Hepatocyte (in vitro differentiated cells): Measurements from ENCODE around the gene PPBP. TPM values are rescaled to one million over a fixed set of nuclear protein-coding genes. Genes with fewer than 3 reads are reported as not detected.

Source experiments
- DNase-seq: peaks from one replicate; pipeline ENCODE4 v3.0.0-alpha.2; 2016; ENCODE audit warnings: low spot score
- H2AFZ ChIP-seq: fragments of 200-600 bp; sonication (generic); 2 replicates; pipeline ENCODE4 v1.6.0; 2016; ENCODE audit warnings: antibody characterized with exemption, mild to moderate bottlenecking
- H3K27ac ChIP-seq: fragments of 200-600 bp; sonication (generic); 2 replicates; pipeline ENCODE4 v1.5.1; 2016; ENCODE audit warnings: mild to moderate bottlenecking
- H3K27me3 ChIP-seq: fragments of 200-600 bp; sonication (generic); 2 replicates; pipeline ENCODE4 v1.6.1; 2016
- H3K36me3 ChIP-seq: fragments of 200-600 bp; sonication (generic); replicated peaks from 2 replicates; pipeline ENCODE4 v1.5.1; 2016; ENCODE audit warnings: low read depth; ENCODE audit not compliant: insufficient read depth
- H3K4me1 ChIP-seq: fragments of 200-600 bp; sonication (generic); 2 replicates; pipeline ENCODE4 v1.5.1; 2016; ENCODE audit warnings: mild to moderate bottlenecking, moderate library complexity; ENCODE audit not compliant: insufficient read depth
- H3K4me2 ChIP-seq: fragments of 200-600 bp; sonication (generic); 2 replicates; pipeline ENCODE4 v1.6.0; 2016
- H3K4me3 ChIP-seq: fragments of 200-600 bp; sonication (generic); 2 replicates; pipeline ENCODE4 v1.5.1; 2016; ENCODE audit warnings: mild to moderate bottlenecking
- H3K79me2 ChIP-seq: fragments of 200-600 bp; sonication (generic); 2 replicates; pipeline ENCODE4 v1.6.0; 2017; ENCODE audit warnings: mild to moderate bottlenecking
- H3K9me2 ChIP-seq: fragments of 200-600 bp; sonication (generic); replicated peaks from 2 replicates; pipeline ENCODE4 v1.6.0; 2017; ENCODE audit warnings: mild to moderate bottlenecking; ENCODE audit not compliant: insufficient read depth
- H3K9me3 ChIP-seq: fragments of 200-600 bp; sonication (generic); 2 replicates; pipeline ENCODE4 v1.5.1; 2016; ENCODE audit warnings: low read depth, mild to moderate bottlenecking
- H4K20me1 ChIP-seq: fragments of 200-600 bp; sonication (generic); 2 replicates; pipeline ENCODE4 v1.6.0; 2016; ENCODE audit warnings: mild to moderate bottlenecking; ENCODE audit not compliant: insufficient read depth, poor library complexity, severe bottlenecking
- CTCF ChIP-seq: fragments of 200-600 bp; sonication (generic); IDR thresholded peaks from 2 replicates; pipeline ENCODE4 v1.5.1; 2016; ENCODE audit warnings: antibody characterized with exemption, mild to moderate bottlenecking; ENCODE audit not compliant: poor library complexity
- EZH2 ChIP-seq: fragments of 200-600 bp; sonication (generic); IDR thresholded peaks from 2 replicates; pipeline ENCODE4 v1.6.1; 2016; ENCODE audit warnings: antibody characterized with exemption, mild to moderate bottlenecking, borderline replicate concordance
- EZH2phosphoT487 ChIP-seq: fragments of 200-600 bp; sonication (generic); IDR thresholded peaks from one replicate; pipeline ENCODE4 v1.6.1; 2018; ENCODE audit warnings: antibody characterized with exemption, mild to moderate bottlenecking, low read depth, moderate library complexity; ENCODE audit not compliant: unreplicated experiment, severe bottlenecking
- WGBS: methylation state at CpG from one replicate; pipeline ENCODE4 v1.1.6; 2016; ENCODE audit warnings: low lambda C conversion rate; ENCODE audit errors: missing lambda C conversion rate; 5-methylcytosine and 5-hydroxymethylcytosine counted together
- polyA plus RNA-seq: library from polyadenylated mRNA; unstranded; fragments of >200 nt; fragmentation: Nextera tagmentation; extraction: Ambion mirVana; gene quantifications from 2 replicates; pipeline ENCODE4 v1.2.1, GENCODE V29; 2016
- total RNA-seq: library from RNA; depleted of rRNA; stranded (reverse); fragments of >200 nt; gene quantifications from 2 replicates; pipeline ENCODE4 v1.2.3, GENCODE V29; 2014

The PPBP gene
- total and polyA plus RNA-seq, 2 experiments from 2014 or later, result 1.2 TPM; not detected in 1

DNA sequence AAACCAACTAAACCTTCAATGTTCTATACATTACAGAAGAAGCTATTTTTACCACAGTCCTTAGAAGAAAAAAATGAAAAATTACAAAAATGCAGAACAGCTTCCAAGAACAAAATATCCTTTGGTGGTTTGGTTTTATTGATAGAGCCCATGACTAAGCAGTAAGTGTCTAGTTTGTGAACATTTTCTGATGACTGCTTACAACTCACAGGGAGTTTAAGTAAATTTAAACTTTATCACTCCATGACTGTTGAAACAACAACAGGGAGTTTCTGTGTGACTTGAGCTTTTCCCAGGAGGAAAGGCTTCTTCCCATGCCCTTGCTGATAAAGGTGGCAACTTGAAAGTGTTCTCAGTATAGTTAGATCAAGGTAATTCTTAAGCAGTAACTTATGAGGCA, 9.1 kb downstream of the PPBP start:
- peak; percentile 26 for DNase-seq
- H3K9me2 ChIP-seq, result no peaks in the 10 kb centered on the region
- no peaks in the 10 kb centered on the region for H3K79me2 ChIP-seq
- H3K4me2 ChIP-seq, result peak overlapping the region; percentile 2
- H3K27ac ChIP-seq, result peak overlapping the region; percentile 2
- no peaks in the 10 kb centered on the region for H3K27me3 ChIP-seq
- H3K4me3 ChIP-seq, result no peak overlapping the region
- H3K4me1 ChIP-seq, result no peaks in the 10 kb centered on the region
- H3K9me3 ChIP-seq, result no peaks in the 10 kb centered on the region
- no peaks in the 10 kb centered on the region for H4K20me1 ChIP-seq
- TF ChIP-seq CTCF (no peak), EZH2phosphoT487 (no peak), EZH2 (no peak)
- no peak overlapping the region for H2AFZ ChIP-seq
- H3K36me3 ChIP-seq, result no peaks in the 10 kb centered on the region

GRCh38 chr4:73976716-73977115, 11.3 kb downstream of the PPBP start:
- no peaks in the 10 kb centered on the region for H3K4me1 ChIP-seq
- no peak overlapping the region for H3K4me2 ChIP-seq
- H3K27ac ChIP-seq, result no peak overlapping the region
- DNase-seq, result no peak
- no peaks in the 10 kb centered on the region for H3K36me3 ChIP-seq
- TF ChIP-seq EZH2 (no peak), CTCF (no peak), EZH2phosphoT487 (no peak)
- H4K20me1 ChIP-seq, result no peaks in the 10 kb centered on the region
- no peaks in the 10 kb centered on the region for H3K9me3 ChIP-seq
- no peaks in the 10 kb centered on the region for H3K27me3 ChIP-seq
- 72% methylated on average over 4 of the region's 4 CpGs for WGBS
- H3K9me2 ChIP-seq, result no peaks in the 10 kb centered on the region
- H3K4me3 ChIP-seq, result no peak overlapping the region
- H2AFZ ChIP-seq, result no peak overlapping the region
- H3K79me2 ChIP-seq, result no peaks in the 10 kb centered on the region

- TF ChIP-seq EZH2phosphoT487 (no peak), CTCF (no peak), EZH2 (no peak)
- no peak overlapping the region for H3K4me3 ChIP-seq
- no peak overlapping the region for H3K4me2 ChIP-seq
- H3K36me3 ChIP-seq, result no peaks in the 10 kb centered on the region
- H4K20me1 ChIP-seq, result no peaks in the 10 kb centered on the region
- no peaks in the 10 kb centered on the region for H3K9me2 ChIP-seq
- no peaks in the 10 kb centered on the region for H3K79me2 ChIP-seq
- DNase-seq, result no peak
- 100% methylated on average over 2 of the region's 2 CpGs for WGBS
- H2AFZ ChIP-seq, result no peak overlapping the region
- no peaks in the 10 kb centered on the region for H3K9me3 ChIP-seq
- H3K27me3 ChIP-seq, result no peaks in the 10 kb centered on the region
- H3K4me1 ChIP-seq, result no peaks in the 10 kb centered on the region
- H3K27ac ChIP-seq, result no peak overlapping the region
Measured at GRCh38 chr4:73976217-73976616, 11.8 kb downstream of the PPBP start.

DNA sequence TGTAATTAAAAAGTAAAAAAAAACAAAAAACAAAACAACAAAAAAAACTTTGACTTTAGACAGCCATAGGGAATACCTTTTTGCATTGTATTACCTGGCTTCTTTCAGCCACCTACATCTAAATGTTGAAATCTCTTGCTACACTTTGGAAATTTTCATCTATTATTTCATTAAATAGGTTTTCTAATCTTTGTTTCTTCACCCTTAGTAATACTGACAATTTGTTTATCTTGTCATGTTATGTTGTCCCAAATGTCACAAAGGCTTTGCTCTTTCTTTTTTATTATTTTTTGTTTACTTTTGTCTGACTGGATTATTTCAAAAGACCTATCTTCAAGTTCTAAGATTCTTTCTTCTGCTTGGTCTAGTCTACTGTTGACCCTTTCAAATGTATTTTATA, 13.6 kb downstream of the PPBP start:
- no peak overlapping the region for H2AFZ ChIP-seq
- no peaks in the 10 kb centered on the region for H3K36me3 ChIP-seq
- H3K27ac ChIP-seq, result no peak overlapping the region
- no peaks in the 10 kb centered on the region for H3K79me2 ChIP-seq
- no peak for TF ChIP-seq EZH2phosphoT487
- TF ChIP-seq EZH2, result no peak
- no peak for TF ChIP-seq CTCF
- H3K4me3 ChIP-seq, result no peak overlapping the region
- H4K20me1 ChIP-seq, result no peaks in the 10 kb centered on the region
- H3K4me2 ChIP-seq, result no peak overlapping the region
- no peaks in the 10 kb centered on the region for H3K4me1 ChIP-seq
- H3K9me3 ChIP-seq, result no peaks in the 10 kb centered on the region
- DNase-seq, result no peak
- H3K9me2 ChIP-seq, result no peaks in the 10 kb centered on the region
- H3K27me3 ChIP-seq, result no peaks in the 10 kb centered on the region
